Mononuclear cell (primary cell): Measurements from ENCODE around the gene WHAMM. TPM values are rescaled to one million over a fixed set of nuclear protein-coding genes. Genes with fewer than 3 reads are reported as not detected.
"Not testable (repeated sequence)": the region's sequence is repeated elsewhere in the genome, so short reads cannot be mapped to it uniquely, and the experiment has no call there.

Source experiments
- H3K27me3 ChIP-seq: 2 replicates; pipeline ENCODE4 v1.6.0; 2011; ENCODE audit warnings: low read length, control low read depth; ENCODE audit not compliant: insufficient read depth
- H3K4me1 ChIP-seq: 2 replicates; pipeline ENCODE4 v1.5.1; 2011; ENCODE audit warnings: mild to moderate bottlenecking, low read length, control low read depth; ENCODE audit not compliant: insufficient read depth
- H3K4me3 ChIP-seq: 2 replicates; pipeline ENCODE4 v1.5.1; 2011; ENCODE audit warnings: mild to moderate bottlenecking, low read length, moderate library complexity
- H3K9me3 ChIP-seq: 2 replicates; pipeline ENCODE4 v1.5.1; 2011; ENCODE audit warnings: low read depth, mild to moderate bottlenecking, control low read depth, low read length
- total RNA-seq: library from RNA; depleted of rRNA; stranded (reverse); fragments of >200 nt; gene quantifications from one replicate; pipeline ENCODE4 v1.2.3, GENCODE V29; 2012

WHAMM gene
- total RNA-seq, 1 donor, result 73.6 TPM

DNA sequence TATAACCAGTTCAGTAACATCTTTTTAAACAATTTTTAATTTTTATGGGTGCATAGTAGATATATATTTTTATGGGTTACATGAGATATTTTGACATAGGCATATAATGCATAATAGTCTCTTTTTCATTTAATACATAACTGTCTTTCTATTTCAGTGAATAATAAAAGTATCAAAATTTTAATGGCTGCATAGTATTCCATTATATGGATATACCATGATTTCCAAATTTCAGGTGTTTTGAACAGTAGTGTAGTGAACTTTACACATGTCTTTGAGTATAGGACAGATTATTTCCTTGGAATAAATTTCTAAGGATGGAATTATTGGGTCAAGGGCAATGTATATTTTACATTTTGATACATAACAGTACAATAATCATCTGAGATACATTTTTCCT, 10.7 kb downstream of the WHAMM start:
- Histone ChIP-seq H3K4me1 (no peaks in the 10 kb centered on the region), H3K4me3 (no peak overlapping the region), H3K27me3 (no peaks in the 10 kb centered on the region), H3K9me3 (no peaks in the 10 kb centered on the region)

GRCh38 chr15:82821396-82821795, 12.0 kb downstream of the WHAMM start:
- H3K4me3 ChIP-seq, H3K4me1 ChIP-seq, H3K9me3 ChIP-seq, H3K27me3 ChIP-seq: not testable (repeated sequence)

DNA sequence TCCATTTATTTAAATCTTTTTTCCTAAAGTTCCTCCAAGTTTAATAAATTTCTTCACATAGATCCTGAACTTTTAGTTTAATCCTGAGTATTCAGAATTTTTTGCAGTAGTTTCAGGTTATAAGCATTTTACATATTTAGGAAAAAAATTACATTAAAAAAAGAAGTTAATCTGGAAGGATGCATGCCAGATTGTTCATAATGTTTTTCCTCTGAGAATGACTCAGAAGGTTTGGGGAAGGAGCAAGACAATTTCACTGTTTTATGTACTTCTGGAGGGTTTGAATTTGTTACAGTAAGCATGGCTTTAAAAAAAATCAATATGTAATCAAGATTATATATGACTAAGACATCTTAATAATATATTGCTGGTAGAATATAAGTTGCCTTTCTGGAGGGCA, 12.4 kb downstream of the WHAMM start:
- not testable (repeated sequence) for H3K27me3 ChIP-seq, H3K4me3 ChIP-seq, H3K4me1 ChIP-seq, H3K9me3 ChIP-seq

GRCh38 chr15:82823049-82823448, 13.6 kb downstream of the WHAMM start:
- Histone ChIP-seq H3K4me1 (no peaks in the 10 kb centered on the region), H3K4me3 (no peak overlapping the region), H3K9me3 (no peaks in the 10 kb centered on the region), H3K27me3 (no peaks in the 10 kb centered on the region)

DNA sequence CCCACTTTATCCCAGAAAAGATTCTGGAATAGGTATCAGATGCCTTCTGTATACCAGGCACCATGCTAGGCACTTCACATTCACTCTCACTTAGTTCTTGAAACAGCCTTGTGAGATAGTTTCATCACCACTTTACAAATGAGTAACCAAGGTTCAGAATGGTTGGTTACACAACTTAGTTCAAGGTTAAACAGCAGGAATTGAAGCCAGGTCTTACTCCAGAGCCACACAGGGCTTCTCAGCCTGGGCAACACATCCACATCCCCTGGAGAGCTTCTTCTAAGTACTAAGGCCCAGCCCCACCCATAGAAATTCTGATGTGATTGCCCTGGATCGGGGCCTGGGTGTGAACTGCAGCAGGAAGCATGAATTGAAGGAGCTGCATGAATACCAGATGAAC, 18.6 kb downstream of the WHAMM start:
- peaks cover 22% of the 10 kb centered on the region for H3K4me1 ChIP-seq
- H3K9me3 ChIP-seq, result no peaks in the 10 kb centered on the region
- no peaks in the 10 kb centered on the region for H3K27me3 ChIP-seq
- no peak overlapping the region for H3K4me3 ChIP-seq

DNA sequence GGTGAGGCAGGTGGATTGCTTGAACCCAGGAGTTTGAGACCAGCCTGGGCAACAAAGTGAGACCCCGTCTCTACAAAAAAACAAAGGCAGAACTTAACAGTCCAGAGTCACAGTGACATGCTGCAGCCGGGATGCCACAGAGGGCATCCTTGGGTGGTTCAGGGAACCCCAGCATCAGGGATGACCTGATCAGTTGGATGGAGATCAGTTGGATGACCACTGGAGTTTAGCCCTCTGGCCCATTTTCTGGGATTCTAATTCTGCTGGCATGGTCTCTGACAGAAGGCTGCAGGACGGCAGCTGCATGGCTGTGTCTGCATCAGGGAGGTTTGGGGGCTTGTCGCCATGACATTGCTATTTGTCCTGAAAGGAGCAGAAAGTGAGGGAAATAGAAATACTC, 19.8 kb downstream of the WHAMM start:
- H3K4me1 ChIP-seq, result peaks cover 26% of the 10 kb centered on the region
- no peak overlapping the region for H3K4me3 ChIP-seq
- no peaks in the 10 kb centered on the region for H3K27me3 ChIP-seq
- H3K9me3 ChIP-seq, result no peaks in the 10 kb centered on the region

DNA sequence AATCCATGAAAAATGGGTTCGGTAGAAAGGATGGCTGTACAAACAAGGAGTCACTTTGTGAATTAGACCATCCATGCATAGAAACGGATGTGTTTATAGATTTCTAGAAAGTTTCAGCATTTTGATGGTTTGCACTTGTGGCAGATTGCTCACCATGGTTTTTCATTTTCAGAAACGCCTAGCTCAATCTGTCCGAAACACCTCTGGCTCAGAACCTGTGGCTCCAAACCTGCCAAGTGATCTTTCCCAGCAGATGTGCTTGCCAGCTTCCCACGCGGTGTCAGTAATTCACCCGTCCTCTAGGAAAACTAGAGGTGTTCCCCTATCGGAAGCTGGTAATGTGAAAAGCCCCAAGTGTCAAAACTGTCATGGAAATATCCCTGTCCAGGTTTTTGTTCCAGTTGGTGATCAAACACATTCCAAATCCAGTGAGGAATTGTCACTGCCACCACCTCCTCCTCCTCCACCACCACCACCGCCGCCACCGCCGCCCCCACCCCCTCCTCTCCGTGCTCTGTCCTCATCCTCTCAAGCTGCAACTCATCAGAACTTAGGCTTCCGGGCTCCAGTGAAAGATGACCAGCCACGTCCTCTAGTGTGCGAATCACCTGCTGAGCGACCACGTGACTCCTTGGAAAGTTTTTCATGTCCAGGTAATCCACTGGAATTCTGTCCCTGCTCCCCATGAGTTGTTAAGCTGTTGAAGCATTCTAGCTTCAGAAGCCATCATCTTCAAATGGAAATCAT, 21.2 kb downstream of the WHAMM start:
- H3K4me1 ChIP-seq, result peaks cover 26% of the 10 kb centered on the region
- no peaks in the 10 kb centered on the region for H3K9me3 ChIP-seq
- no peak overlapping the region for H3K4me3 ChIP-seq
- no peaks in the 10 kb centered on the region for H3K27me3 ChIP-seq

DNA sequence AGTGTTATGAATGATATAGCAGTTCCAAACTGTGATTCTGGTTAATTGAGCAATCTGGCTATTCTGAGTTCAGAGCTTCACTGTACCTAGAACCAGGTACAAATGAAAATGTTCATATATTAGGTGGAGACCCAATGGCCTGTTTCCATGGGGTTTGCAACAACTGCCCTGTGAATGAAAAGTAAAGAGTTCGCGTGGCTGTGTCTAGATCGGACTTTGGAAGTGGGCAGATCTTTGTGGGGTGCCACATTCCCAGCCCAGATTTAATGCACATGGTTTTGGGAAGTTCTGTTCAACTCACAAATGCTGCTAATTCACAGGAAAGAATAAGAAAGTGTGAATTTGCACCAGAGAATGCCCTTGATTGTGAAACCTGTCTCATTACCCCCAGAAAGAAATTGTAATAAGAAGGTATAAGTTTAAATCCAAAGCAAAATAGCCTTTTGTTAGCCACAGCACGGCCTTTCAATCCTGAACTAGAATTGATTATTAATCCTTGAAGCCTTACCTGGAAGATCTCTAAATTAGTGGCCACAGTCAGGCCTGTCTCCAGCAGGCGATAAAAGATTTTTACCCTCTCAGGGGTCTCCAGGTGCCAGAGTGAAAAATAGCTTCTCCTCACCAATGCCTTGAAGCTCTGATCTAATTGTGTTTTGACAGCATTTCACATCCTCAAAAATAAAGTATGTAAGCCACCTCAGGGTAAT, 22.6 kb downstream of the WHAMM start:
- Histone ChIP-seq H3K9me3 (no peaks in the 10 kb centered on the region), H3K4me1 (peaks cover 26% of the 10 kb centered on the region), H3K4me3 (no peak overlapping the region), H3K27me3 (no peaks in the 10 kb centered on the region)

DNA sequence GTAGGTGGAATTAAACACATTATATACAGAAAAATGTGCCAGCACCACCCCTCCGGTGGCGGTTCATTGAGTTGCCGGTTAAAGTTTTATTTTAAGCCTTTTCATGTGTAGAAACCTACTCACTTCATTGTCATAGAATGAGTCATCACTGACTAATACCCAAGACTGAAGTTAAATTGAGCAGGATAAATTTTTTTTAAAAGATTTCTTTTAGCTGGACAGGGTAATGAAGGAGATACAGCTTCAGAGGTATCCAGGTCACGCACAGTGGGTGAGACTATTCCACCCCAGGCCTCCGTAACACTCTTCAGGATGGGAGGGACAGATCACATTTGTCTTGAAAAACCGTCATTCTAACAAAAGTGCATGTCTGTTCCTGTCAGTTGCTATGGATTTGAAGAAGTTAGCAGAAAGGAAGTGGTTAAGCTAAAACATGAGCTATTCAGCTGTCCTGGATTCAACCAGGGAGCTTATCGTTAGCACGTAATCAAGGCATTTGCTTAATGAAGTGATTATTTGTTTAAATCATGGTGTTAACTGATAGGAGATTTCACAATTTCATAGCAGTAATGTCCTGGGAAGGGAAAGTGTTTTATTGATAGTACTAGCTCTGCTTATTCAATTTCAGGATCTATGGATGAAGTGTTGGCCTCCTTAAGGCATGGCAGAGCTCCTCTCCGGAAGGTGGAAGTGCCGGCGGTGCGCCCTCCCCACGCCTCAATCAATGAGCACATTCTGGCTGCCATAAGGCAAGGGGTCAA, 23.4 kb downstream of the WHAMM start:
- no peaks in the 10 kb centered on the region for H3K9me3 ChIP-seq
- peaks cover 26% of the 10 kb centered on the region for H3K4me1 ChIP-seq

GRCh38 chr15:82833362-82833682, 23.9 kb downstream of the WHAMM start:
- no peak overlapping the region for H3K4me3 ChIP-seq
- no peaks in the 10 kb centered on the region for H3K27me3 ChIP-seq
- H3K9me3 ChIP-seq, result no peaks in the 10 kb centered on the region
- H3K4me1 ChIP-seq, result peaks cover 26% of the 10 kb centered on the region

More for the DNA sequence above, 23.4 kb downstream of the WHAMM start:
- H3K4me3 ChIP-seq, result no peak overlapping the region
- H3K27me3 ChIP-seq, result no peaks in the 10 kb centered on the region

GRCh38 chr15:82835391-82835917, 26.0 kb downstream of the WHAMM start:
- peaks cover 26% of the 10 kb centered on the region for H3K4me1 ChIP-seq

GRCh38 chr15:82838096-82838735, 28.8 kb downstream of the WHAMM start:
- Histone ChIP-seq H3K27me3 (no peaks in the 10 kb centered on the region), H3K4me3 (no peak overlapping the region), H3K4me1 (peaks cover 3% of the 10 kb centered on the region), H3K9me3 (no peaks in the 10 kb centered on the region)

More at GRCh38 chr15:82835391-82835917, 26.0 kb downstream of the WHAMM start:
- Histone ChIP-seq H3K9me3 (no peaks in the 10 kb centered on the region), H3K27me3 (no peaks in the 10 kb centered on the region), H3K4me3 (no peak overlapping the region)

GRCh38 chr15:82839136-82839535, 29.7 kb downstream of the WHAMM start:
- H3K4me3 ChIP-seq, result no peak overlapping the region
- no peaks in the 10 kb centered on the region for H3K9me3 ChIP-seq
- no peaks in the 10 kb centered on the region for H3K27me3 ChIP-seq
- peaks cover 4% of the 10 kb centered on the region for H3K4me1 ChIP-seq

GRCh38 chr15:82840166-82840565, 30.7 kb downstream of the WHAMM start:
- peaks cover 11% of the 10 kb centered on the region for H3K4me1 ChIP-seq
- no peak overlapping the region for H3K4me3 ChIP-seq
- H3K9me3 ChIP-seq, result no peaks in the 10 kb centered on the region
- no peaks in the 10 kb centered on the region for H3K27me3 ChIP-seq

GRCh38 chr15:82843566-82843965, 34.1 kb downstream of the WHAMM start:
- Histone ChIP-seq H3K4me1 (peaks cover 15% of the 10 kb centered on the region), H3K27me3 (no peaks in the 10 kb centered on the region), H3K9me3 (no peaks in the 10 kb centered on the region), H3K4me3 (no peak overlapping the region)
